GM18526 (cell line): Measurements from ENCODE around the gene TMEM53.

Experiments
- POLR2A ChIP-seq: IDR thresholded peaks from 3 replicates; pipeline ENCODE4 v1.6.1; 2011; ENCODE audit not compliant: insufficient read length; ENCODE audit errors: extremely low read depth

The TMEM53 gene

GRCh38 chr1:44684525-44684924 lies 10.2 kb upstream of the TMEM53 start:
- no peak for TF ChIP-seq POLR2A

GRCh38 chr1:44682883-44683265 lies 8.6 kb upstream of the TMEM53 start:
- no peak for TF ChIP-seq POLR2A

- no peak for TF ChIP-seq POLR2A
These were observed 7.9 kb upstream of the TMEM53 start for GRCh38 chr1:44681905-44682882.

GRCh38 chr1:44679468-44679867 lies 5.2 kb upstream of the TMEM53 start:
- no peak for TF ChIP-seq POLR2A

- no peak for TF ChIP-seq POLR2A
These were observed 4.3 kb upstream of the TMEM53 start for GRCh38 chr1:44678626-44679025.

GRCh38 chr1:44678120-44678519 lies 3.8 kb upstream of the TMEM53 start:
- no peak for TF ChIP-seq POLR2A

GRCh38 chr1:44677201-44677766 lies 3.0 kb upstream of the TMEM53 start:
- no peak for TF ChIP-seq POLR2A

GRCh38 chr1:44676484-44677200 lies 2.4 kb upstream of the TMEM53 start:
- TF ChIP-seq POLR2A = no peak

GRCh38 chr1:44675186-44675585 lies 905 bp upstream of the TMEM53 start:
- TF ChIP-seq POLR2A = no peak

- no peak for TF ChIP-seq POLR2A
These were observed 587 bp downstream of the TMEM53 start for GRCh38 chr1:44673675-44674112.

- TF ChIP-seq POLR2A = no peak
These were observed 1.2 kb downstream of the TMEM53 start for GRCh38 chr1:44672961-44673674.

- TF ChIP-seq POLR2A = no peak
These were observed 1.9 kb downstream of the TMEM53 start for GRCh38 chr1:44672254-44672955.

GRCh38 chr1:44670751-44671640 lies 3.3 kb downstream of the TMEM53 start:
- no peak for TF ChIP-seq POLR2A
